HuH-7.5 (cell line): ENCODE results near the gene ERMN.
A peak's percentile ranks its signal among the peaks of the same experiment; 100 is the strongest.
"Not testable (repeated sequence)": the region's sequence is repeated elsewhere in the genome, so short reads cannot be mapped to it uniquely, and the experiment has no call there.

Experiments used
- DNase-seq: peaks from one replicate; pipeline ENCODE4 v3.0.0; 2011; ENCODE audit warnings: low spot score

ERMN gene

DNA sequence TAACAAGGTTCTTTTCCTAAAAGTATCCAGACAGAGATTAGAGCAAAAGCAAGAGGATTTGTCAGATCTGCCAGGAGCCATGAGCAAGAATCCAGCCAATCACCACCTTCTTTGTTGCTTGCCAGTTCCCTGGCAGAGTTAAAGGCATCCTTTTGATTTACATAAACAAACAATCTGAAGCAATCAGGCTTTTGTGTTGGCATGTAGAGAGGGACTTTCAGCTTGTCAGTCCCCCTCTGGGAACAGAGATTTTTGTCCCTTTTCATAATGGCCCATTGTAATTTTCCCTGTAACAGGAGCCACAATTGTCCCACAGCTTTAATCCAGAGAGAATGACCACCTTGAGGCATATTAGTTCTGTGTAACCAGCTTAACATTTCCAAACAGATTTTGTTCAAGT is at the start of gene ERMN:
TSS of gene ERMN (minus strand) at position 39 of the 400 bp plus-strand sequence. CDS start 182 bp downstream, outside the sequence.
- no peak for DNase-seq

GRCh38 chr2:157375384-157375783 is 49.8 kb upstream of the ERMN start:
- no peak for DNase-seq

DNA sequence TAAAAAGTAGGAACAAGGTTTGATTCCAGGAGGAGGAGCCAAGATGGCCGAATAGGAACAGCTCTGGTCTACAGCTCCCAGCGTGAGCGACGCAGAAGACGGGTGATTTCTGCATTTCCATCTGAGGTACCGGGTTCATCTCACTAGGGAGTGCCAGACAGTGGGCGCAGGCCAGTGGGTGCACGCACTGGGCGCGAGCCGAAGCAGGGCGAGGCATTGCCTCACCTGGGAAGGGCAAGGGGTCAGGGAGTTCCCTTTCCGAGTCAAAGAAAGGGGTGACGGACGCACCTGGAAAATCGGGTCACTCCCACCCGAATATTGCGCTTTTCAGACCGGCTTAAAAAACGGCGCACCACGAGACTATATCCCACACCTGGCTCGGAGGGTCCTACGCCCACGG is 42.9 kb upstream of the ERMN start:
- not testable (repeated sequence) for DNase-seq

DNA sequence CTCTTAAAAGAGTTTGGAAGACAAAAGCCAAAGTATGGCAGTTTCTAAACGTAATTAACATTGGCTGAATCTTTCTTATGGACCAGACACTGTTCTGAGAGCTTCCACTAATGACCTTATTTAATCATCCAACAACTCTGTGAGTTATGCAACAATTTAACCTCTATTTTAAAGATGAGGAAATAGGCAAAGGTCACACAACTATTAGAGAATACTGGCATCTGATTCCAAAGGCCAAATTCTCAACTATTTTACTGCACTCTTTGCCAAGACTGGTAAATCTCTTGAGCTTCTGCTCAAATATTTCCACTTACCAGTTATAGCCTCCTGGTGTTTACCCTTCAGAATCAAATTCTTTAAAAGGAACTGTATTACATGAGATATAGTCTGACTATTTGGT is 42.1 kb upstream of the ERMN start:
- peak; percentile 29 for DNase-seq

DNA sequence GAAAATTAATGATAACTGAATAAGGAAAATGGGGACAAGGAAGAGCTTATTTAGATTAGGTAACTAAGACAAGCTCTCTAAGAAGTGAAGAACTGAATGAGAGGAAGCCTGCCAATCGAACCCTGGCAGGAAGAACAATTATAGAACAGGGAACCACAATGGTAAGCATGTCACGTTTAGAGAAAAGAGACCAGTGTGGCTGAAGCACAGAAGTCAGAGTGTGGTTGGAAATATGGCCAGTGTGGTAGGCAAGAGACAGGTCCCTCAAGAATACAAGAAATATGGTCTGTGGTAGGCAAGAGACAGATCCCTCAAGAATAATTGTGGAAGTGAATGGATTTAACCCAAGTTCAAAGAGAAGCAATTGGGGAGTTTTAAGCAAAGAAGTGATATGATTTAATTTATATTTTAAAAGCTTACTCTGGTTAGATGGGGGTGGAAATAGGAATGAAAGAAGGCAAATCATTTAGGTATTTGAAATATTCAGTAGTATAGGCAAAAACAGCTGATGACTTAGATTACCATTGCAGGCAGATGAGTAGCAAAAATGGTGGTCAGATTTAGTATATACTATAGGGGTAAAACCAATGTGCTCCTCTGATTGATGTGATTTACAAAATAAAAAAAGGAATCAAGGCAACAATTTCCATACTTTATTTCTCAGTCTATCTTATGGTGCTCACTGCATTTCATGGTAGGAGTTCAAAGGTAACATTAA is 38.8 kb upstream of the ERMN start:
- no peak for DNase-seq

DNA sequence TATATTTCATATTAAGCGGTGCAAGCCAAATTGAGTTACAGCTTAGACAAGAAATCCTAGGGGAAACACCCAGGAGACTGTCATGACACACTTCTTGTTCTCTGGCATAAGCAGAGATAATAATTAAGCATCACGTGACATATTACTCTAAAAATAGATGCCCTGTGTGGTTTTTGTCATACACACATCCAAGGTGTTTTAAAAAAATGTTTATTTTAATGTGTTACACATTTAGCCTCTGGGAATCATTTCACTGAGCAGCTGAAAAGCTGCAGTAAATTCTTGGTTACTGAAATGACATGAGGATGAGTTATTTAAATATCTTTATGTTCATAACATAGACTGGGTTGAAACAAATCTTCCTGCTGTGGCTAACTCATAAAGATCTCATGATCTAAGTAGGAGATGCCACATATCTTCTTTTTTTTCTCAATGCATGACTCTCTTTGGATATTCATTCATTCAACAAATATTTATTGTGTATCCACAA is 38.0 kb upstream of the ERMN start:
- no peak for DNase-seq

GRCh38 chr2:157362627-157363026 is 37.0 kb upstream of the ERMN start:
- no peak for DNase-seq

DNA sequence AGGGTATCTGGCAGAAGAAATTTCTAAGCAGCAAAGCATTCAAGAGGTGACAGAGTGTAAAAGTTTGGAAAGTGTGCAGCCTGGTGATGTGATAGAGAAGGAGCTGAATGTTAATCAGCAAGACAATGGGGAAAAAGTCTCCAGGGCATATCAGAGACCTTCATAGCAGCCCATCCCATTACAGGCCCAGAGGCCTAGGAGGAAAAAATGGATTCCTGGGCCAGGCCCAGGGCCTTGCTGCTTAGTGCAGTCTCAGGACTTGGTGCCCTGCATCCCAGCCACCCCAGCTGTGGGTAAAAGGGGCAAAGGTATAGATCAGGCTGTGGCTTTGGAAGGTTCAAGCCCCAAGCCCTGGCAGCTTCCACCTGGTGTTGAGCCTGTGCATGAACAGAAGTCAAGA is 35.9 kb upstream of the ERMN start:
- no peak for DNase-seq

DNA sequence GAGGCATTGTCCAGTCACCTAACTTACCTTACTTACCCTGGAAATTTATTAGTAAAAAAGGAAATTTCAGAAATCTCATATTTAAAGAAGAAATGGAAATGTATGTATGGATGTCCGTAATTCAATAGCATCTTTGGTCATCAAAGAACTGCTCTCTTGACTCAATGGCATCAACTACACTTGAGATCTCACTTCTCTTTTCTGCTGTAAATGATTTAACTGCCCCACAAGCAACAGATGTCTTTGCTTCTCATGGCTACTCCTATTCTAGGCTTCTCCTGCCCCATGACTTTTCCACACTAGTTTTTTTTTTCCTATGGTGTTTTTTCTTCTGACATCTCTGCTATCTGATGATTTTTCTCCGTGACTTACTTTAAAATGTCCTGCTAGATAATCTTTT is 34.0 kb upstream of the ERMN start:
- no peak for DNase-seq

DNA sequence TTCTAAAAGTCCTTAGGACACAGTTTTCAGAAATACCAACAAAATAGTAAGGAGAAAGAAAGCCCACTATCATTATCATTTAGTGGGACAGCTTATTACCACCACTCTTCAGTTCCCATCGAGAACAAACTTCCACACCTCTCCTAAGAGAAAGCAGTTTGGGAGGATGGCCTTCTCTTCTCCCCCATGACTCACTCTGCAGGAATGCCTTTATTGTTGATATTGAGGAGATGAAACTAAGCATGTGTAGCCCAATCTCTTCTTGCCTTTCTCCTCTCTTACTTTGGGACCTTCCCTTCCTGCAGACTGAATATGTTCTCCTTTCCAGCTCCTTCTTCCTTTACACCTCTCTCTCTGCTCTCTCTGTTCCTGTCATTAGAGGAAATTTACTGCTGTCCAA is 30.0 kb upstream of the ERMN start:
- no peak for DNase-seq

DNA sequence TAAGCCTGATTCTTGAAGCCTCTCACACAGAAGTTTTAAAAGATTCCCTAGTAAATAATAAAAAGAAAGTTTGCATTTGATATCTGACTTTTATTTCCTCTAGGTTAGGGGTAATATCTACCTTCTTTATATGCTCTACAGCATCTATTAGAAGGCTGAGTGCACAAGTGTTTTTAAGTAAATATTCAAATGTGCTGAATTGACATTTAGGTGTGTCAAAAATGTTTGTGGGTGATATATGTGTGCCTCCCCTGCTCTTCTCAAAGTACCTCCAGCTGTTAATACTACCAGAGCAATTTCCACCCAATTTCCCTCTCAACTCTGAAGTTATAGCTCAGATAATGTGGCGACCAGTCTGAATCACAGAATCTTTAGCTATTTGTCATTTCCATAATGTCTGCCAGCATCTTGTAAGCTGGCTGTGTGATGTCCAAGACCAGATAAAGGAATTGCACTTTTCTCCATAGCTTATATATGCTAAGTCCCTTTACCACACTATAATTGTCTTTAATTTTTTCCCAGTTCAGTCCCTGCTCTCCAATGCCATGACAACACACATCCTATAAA is 24.4 kb upstream of the ERMN start:
- DNase-seq: no peak

DNA sequence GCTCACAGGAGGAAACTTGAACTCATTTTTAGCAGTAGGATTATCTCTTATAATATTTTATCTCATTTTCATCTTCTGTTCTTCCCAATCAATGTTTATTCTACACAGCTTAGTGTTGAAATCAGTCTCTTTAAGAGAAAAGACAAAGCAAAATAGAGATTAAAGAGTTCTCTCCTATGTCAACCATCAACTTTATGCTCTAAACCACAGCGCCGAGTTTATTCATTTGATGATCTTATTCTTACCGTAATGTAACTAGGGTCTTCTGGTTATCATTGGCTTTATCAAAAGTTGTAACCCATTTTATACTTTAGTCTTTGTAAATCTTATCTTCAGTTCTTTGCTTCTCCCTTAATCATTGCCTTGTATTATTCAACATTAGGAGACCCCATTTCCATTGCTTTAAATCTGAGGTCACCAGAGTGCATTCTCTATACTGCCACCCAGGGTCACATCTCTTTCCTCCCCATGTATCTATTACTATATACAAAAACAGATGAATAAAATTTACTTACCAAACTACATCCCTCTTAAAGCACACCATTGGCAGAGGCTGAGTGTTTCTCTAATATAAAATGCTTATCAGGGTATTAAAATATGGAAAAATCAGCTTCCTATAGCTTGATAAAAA is 22.8 kb upstream of the ERMN start:
- no peak for DNase-seq

GRCh38 chr2:157345647-157346389 is 20.2 kb upstream of the ERMN start:
- no peak for DNase-seq

GRCh38 chr2:157341381-157341780 is 15.8 kb upstream of the ERMN start:
- DNase-seq: not testable (repeated sequence)

DNA sequence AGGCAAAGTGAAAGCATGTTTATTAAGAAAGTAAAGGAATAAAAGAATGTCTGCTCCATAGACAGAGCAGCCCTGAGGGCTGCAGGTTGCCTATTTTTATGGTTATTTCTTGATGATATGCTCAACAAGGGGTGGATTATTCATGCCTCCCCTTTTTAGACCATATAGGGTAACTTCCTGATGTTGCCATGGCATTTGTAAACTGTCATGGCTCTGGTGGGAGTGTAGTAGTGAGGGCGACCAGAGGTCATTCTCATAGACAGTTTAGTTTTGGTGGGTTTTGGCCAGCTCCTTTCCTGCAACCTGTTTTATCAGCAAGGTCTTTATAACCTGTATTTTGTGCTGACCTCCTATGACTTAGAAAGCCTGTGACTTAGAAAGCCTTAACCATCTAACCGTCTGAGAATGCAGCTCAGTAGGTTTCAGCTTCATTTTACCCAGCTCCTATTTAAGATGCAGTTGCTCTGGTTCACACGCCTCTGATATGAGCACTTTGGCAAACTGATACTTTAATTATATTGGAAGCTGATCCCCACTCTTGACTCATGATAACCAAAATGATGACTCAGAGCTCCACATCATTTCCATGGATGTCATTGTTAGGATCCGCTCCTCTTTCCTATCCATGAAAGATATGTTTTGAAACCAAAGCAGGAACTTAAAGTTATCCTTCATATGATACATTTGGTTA is 14.5 kb upstream of the ERMN start:
- DNase-seq: no peak

GRCh38 chr2:157337978-157338377 is 12.4 kb upstream of the ERMN start:
- DNase-seq: no peak

DNA sequence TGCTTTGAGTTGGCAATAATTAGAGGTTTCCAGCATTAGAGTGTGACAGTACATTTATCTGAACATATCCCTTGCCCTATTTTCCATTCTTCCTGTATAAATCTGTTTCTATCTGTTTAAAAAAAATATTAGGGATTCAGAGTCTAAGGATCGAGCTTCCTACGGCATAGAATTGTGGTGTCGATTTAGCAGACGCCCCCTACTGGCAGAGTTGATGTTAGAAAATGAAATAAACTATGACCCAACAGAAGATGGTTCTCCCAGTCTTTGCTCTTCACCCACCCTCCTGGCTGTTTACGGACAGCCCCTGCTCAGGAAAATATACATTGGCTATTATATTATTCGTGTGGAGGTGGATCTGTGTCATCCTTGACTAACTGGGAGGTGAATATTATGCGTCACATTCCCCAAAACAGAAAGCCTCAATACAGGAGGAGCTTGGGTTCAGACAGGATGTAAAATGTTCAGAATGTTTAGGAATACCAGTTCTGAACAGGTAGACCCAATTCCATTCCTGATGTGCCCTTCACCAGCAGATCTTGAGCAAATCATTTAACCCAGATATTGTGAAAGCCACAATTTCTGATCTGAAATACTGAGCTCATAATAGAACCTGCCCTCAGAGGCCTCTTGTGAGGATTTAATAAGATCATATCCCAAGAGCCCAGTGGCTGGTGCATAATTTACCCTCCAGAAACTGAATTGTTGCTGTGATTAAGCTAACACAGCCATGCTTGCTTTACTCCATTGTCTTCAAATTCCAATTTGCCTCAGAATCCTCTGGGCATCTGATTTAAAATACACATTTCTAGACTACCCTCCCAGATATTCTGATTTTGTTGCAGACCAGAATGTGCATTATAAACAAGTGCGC is 10.8 kb upstream of the ERMN start:
- no peak for DNase-seq

DNA sequence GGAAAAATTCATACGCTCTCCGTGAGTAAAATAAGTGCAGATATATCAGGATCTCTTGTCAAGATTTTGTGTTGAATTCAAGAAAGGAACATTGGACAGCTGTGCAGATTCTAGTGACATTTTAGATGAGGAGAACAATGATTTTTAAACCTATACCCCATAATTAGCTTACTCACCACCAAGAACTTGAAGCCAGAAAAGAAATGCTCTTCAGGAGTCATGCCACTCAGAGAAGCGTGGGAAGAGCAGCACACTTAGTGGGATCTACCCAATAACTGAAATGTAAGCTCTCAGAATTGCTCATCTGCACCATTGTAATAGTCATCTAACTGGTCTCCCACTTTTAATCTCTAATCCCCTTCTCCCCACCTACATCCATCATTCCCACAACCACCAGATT is 9.2 kb upstream of the ERMN start:
- no peak for DNase-seq

- DNase-seq: no peak
Observed at GRCh38 chr2:157334335-157334734, 8.7 kb upstream of the ERMN start.

GRCh38 chr2:157333304-157334047 is 7.9 kb upstream of the ERMN start:
- DNase-seq: no peak
